ENCODE data around the gene ELSPBP1.
"Not testable (repeated sequence)": the region's sequence is repeated elsewhere in the genome, so short reads cannot be mapped to it uniquely, and the experiment has no call there.

Gene ELSPBP1

GRCh38 chr19:48060381-48060780, 65.9 kb downstream of the ELSPBP1 start:
- H3K27me3 Mint-ChIP-seq (ENCODE audit: low read depth) = no peaks in the 10 kb centered on the region
- no peaks in the 10 kb centered on the region for H3K4me1 Mint-ChIP-seq (ENCODE audit: low read depth)
- H3K9me3 Mint-ChIP-seq = no peaks in the 10 kb centered on the region
- no peak overlapping the region for H3K27ac Mint-ChIP-seq
- no peak overlapping the region for H3K4me3 Mint-ChIP-seq
- no peaks in the 10 kb centered on the region for H3K36me3 Mint-ChIP-seq (ENCODE audit: low read depth)
- DNase-seq (ENCODE audit: low spot score) = no peak

GRCh38 chr19:48061401-48062344, 67.2 kb downstream of the ELSPBP1 start:
- Mint-ChIP-seq H3K4me1 (ENCODE audit: low read depth) (no peaks in the 10 kb centered on the region), H3K36me3 (ENCODE audit: low read depth) (no peaks in the 10 kb centered on the region), H3K4me3 (no peak overlapping the region), H3K27ac (no peak overlapping the region), H3K9me3 (no peaks in the 10 kb centered on the region), H3K27me3 (ENCODE audit: low read depth) (no peaks in the 10 kb centered on the region)
- no peak for DNase-seq (ENCODE audit: low spot score)

GRCh38 chr19:48064509-48064908, 70.1 kb downstream of the ELSPBP1 start:
- no peaks in the 10 kb centered on the region for H3K27me3 Mint-ChIP-seq (ENCODE audit: low read depth)
- H3K4me1 Mint-ChIP-seq (ENCODE audit: low read depth) = no peaks in the 10 kb centered on the region
- H3K27ac Mint-ChIP-seq = no peak overlapping the region
- no peak overlapping the region for H3K4me3 Mint-ChIP-seq
- no peak for DNase-seq (ENCODE audit: low spot score)
- H3K9me3 Mint-ChIP-seq = no peaks in the 10 kb centered on the region
- no peaks in the 10 kb centered on the region for H3K36me3 Mint-ChIP-seq (ENCODE audit: low read depth)

GRCh38 chr19:48069435-48069834, 75.0 kb downstream of the ELSPBP1 start:
- DNase-seq (ENCODE audit: low spot score) = no peak
- H3K9me3 Mint-ChIP-seq = no peaks in the 10 kb centered on the region
- no peaks in the 10 kb centered on the region for H3K36me3 Mint-ChIP-seq (ENCODE audit: low read depth)
- no peak overlapping the region for H3K27ac Mint-ChIP-seq
- no peaks in the 10 kb centered on the region for H3K27me3 Mint-ChIP-seq (ENCODE audit: low read depth)
- H3K4me1 Mint-ChIP-seq (ENCODE audit: low read depth) = no peaks in the 10 kb centered on the region
- no peak overlapping the region for H3K4me3 Mint-ChIP-seq

- H3K27me3 Mint-ChIP-seq (ENCODE audit: low read depth); DNase-seq (ENCODE audit: low spot score); H3K4me1 Mint-ChIP-seq (ENCODE audit: low read depth); H3K4me3 Mint-ChIP-seq; H3K9me3 Mint-ChIP-seq; H3K27ac Mint-ChIP-seq; H3K36me3 Mint-ChIP-seq (ENCODE audit: low read depth): not testable (repeated sequence)
Observed at GRCh38 chr19:48070177-48070769, 75.8 kb downstream of the ELSPBP1 start.

Measured in T-helper 2 cell treated with Interferon-gamma antibody and Interleukin-4, amounts not matched to agents 5 μg/mL and 100 μg/mL, for 36 hours (primary cell).